ENCODE data around the gene TNF. TPM values are rescaled to one million over a fixed set of nuclear protein-coding genes. Genes with fewer than 3 reads are reported as not detected.

Gene TNF
- total and polyA plus RNA-seq, 2 of the 13 experiments (the other 11 are each of a cell fraction or from before 2014, with no cell fraction given), result not detected

GRCh38 chr6:31587791-31588777 lies 12.7 kb downstream of the TNF start:
- TF ChIP-seq HMGA1 (CRISPR knock-in tag; conservative IDR thresholded peaks at IDR 0.05) (no peak), ZNF609 (CRISPR knock-in tag; IDR thresholded peaks at IDR 0.05; ENCODE audit: borderline replicate concordance) (no peak), ZFP41 (CRISPR knock-in tag; IDR thresholded peaks at IDR 0.05; ENCODE audit: borderline replicate concordance) (no peak)
- Histone ChIP-seq H3K36me3 (replicated peaks in 1 of 2; ENCODE audit: control insufficient read depth in 1 of 2, insufficient read depth in 2 of 2, low read length in 2 of 2) (no peaks in the 10 kb centered on the region), H2AFZ (ENCODE audit: low read length) (no peak overlapping the region), H3K79me2 (ENCODE audit: insufficient read depth, low read length) (no peaks in the 10 kb centered on the region), H3K9ac (ENCODE audit: insufficient read depth, low read depth, low read length) (no peak overlapping the region), H3K27me3 (ENCODE audit: control insufficient read depth in 1 of 2, insufficient read depth in 2 of 2, low read length in 2 of 2) (peaks cover 7 to 36% of the 10 kb centered on the region in 2 experiments; a peak in 4 of 5 replicates), H3K27ac (ENCODE audit: extremely low read length, insufficient read depth, low read length) (no peak overlapping the region), H3K4me3 (replicated peaks in 1 of 3; ENCODE audit: insufficient read depth in 1 of 3, low read depth in 2 of 3, low read length in 3 of 3) (no peak overlapping the region), H3K4me1 (ENCODE audit: insufficient read depth, low read length) (no peaks in the 10 kb centered on the region), H4K20me1 (ENCODE audit: insufficient read depth, low read length) (no peaks in the 10 kb centered on the region), H3K9me3 (ENCODE audit: low read length) (no peaks in the 10 kb centered on the region), H3K4me2 (ENCODE audit: low read depth, low read length) (no peak overlapping the region)
- in situ Hi-C loops (cut with HindIII; ENCODE audit: extremely low pct_ligation_motif_present, low pct_unique_long_range_greater_than_20kb) (loop anchor here (5.0 kb wide), 1 partner anchor 96 kb away; no protein-coding TSS in a partner anchor), intact Hi-C loops (cut with micrococcal nuclease; ENCODE audit: unreplicated experiment) (loop anchor here (5.0 kb wide), 1 partner anchor 1141 kb away; no protein-coding TSS in a partner anchor)
- FAIRE-seq (no peak), DNase-seq (ENCODE audit: low spot score) (no peak), ATAC-seq (no peak)
- 31% methylated on average over 12 of the region's 12 CpGs for WGBS (ENCODE audit: low lambda C conversion rate)
- ChIA-PET CTCF (ENCODE audit: low intra/inter-chr PET ratio, low total read pairs) (no interaction called here), POLR2A (interaction anchor here (1.4 kb wide), 1 partner anchor 11 kb away, joined by 3 read pairs; no protein-coding TSS in a partner anchor)
- no TSS peak for BruUV-seq (replicated peaks)
